Naive thymus-derived CD4-positive, alpha-beta T cell (primary cell): Measurements from ENCODE around the gene KLC4. TPM values are rescaled to one million over a fixed set of nuclear protein-coding genes. Genes with fewer than 3 reads are reported as not detected.

Source experiments
- ATAC-seq: fragments of 150-1000 bp; cut with Tn5 transposase; 2 replicates; pipeline ENCODE4 v1.10.0; 2021; ENCODE audit warnings: mild to moderate bottlenecking, moderate library complexity
- CTCF ChIA-PET: fragments of 350-600 bp; sonication (Branson Sonifier 250); formaldehyde crosslinking; loops from one replicate; lab custom pipeline; 2021; ENCODE audit warnings: antibody characterized with exemption; lab: Charles Lee
- POLR2A ChIA-PET: fragments of 350-600 bp; sonication (Branson Sonifier 250); formaldehyde crosslinking; loops from one replicate; lab custom pipeline; 2021; ENCODE audit warnings: antibody characterized with exemption, inconsistent platforms; lab: Charles Lee
- DNase-seq, 9 donors: peaks; one replicate each; pipeline versions ENCODE4 v3.0.0 to v3.0.0-alpha.2; 2020 to 2022; ENCODE audit warnings: mixed read lengths in 1 of 9
- H3K27ac ChIP-seq: one replicate; pipeline ENCODE4 v1.7.0; 2013; ENCODE audit warnings: mild to moderate bottlenecking, low read depth, low read length, moderate library complexity
- H3K27me3 ChIP-seq, 2 donors: one replicate each; pipeline ENCODE4 v1.7.0; 2013; ENCODE audit warnings: low read length in 2 of 2, mild to moderate bottlenecking in 2 of 2, moderate library complexity in 2 of 2; ENCODE audit not compliant: control insufficient read depth in 2 of 2, insufficient read depth in 2 of 2
- H3K36me3 ChIP-seq, 3 experiments: 1 replicate in 2 of 3; 2 replicates in 1 of 3; pipeline ENCODE4 v1.7.0; 2013; ENCODE audit warnings: low read length in 3 of 3, mild to moderate bottlenecking in 3 of 3, moderate library complexity in 1 of 3; ENCODE audit not compliant: insufficient read depth in 3 of 3, control insufficient read depth in 2 of 3
- H3K4me1 ChIP-seq, 2 donors: one replicate each; pipeline ENCODE4 v1.7.0; 2013; ENCODE audit warnings: low read length in 2 of 2, mild to moderate bottlenecking in 2 of 2, moderate library complexity in 1 of 2; ENCODE audit not compliant: control insufficient read depth in 2 of 2, insufficient read depth in 2 of 2
- H3K4me3 ChIP-seq: 2 replicates; pipeline ENCODE4 v1.7.0; 2013; ENCODE audit warnings: mild to moderate bottlenecking, low read length
- H3K9me3 ChIP-seq, 3 experiments: 1 replicate in 2 of 3; 2 replicates in 1 of 3; pipeline ENCODE4 v1.7.0; 2013; ENCODE audit warnings: low read length in 3 of 3; ENCODE audit not compliant: control insufficient read depth in 2 of 3
- H3K27ac Mint-ChIP-seq, 9 donors: one replicate each; pipeline ENCODE4 v1.8.0; 2020 to 2022; ENCODE audit warnings: mixed read lengths in 9 of 9, mild to moderate bottlenecking in 8 of 9, moderate library complexity in 5 of 9, inconsistent platforms in 2 of 9
- H3K27me3 Mint-ChIP-seq, 5 donors: one replicate each; pipeline ENCODE4 v1.8.0; 2021 to 2022; ENCODE audit warnings: mixed read lengths in 5 of 5, mild to moderate bottlenecking in 1 of 5
- H3K36me3 Mint-ChIP-seq, 5 donors: one replicate each; pipeline ENCODE4 v1.8.0; 2020 to 2022; ENCODE audit warnings: mixed read lengths in 5 of 5, mild to moderate bottlenecking in 3 of 5, inconsistent platforms in 1 of 5
- H3K4me1 Mint-ChIP-seq, 7 donors: one replicate each; pipeline ENCODE4 v1.8.0; 2020 to 2022; ENCODE audit warnings: mixed read lengths in 7 of 7, mild to moderate bottlenecking in 3 of 7, inconsistent platforms in 1 of 7
- H3K4me3 Mint-ChIP-seq, 10 donors: one replicate each; pipeline ENCODE4 v1.8.0; 2020 to 2022; ENCODE audit warnings: mild to moderate bottlenecking in 10 of 10, mixed read lengths in 10 of 10, moderate library complexity in 6 of 10, inconsistent platforms in 2 of 10
- H3K9me3 Mint-ChIP-seq, 11 donors: one replicate each; pipeline ENCODE4 v1.8.0; 2020 to 2022; ENCODE audit warnings: mixed read lengths in 11 of 11, mild to moderate bottlenecking in 4 of 11, inconsistent platforms in 1 of 11, moderate library complexity in 1 of 11
- intact Hi-C, 2 donors: fragments of 100-400 bp; cut with micrococcal nuclease; formaldehyde crosslinking; loops; one replicate each; pipeline ENCODE4 v1.15.1; 2023
- polyA plus RNA-seq, 2 donors: library from polyadenylated mRNA; unstranded; fragments of 300-500 nt; fragmentation: Illumina TruSeq; gene quantifications; one replicate each; pipeline ENCODE4 v1.2.3, GENCODE V29; 2021
- total RNA-seq, 6 experiments: library from RNA in 5 of 6; stranded (reverse) in 5 of 6; gene quantifications; 1 replicate in 5 of 6; 2 replicates in 1 of 6; pipeline ENCODE4 v1.2.3 and lab custom pipeline; 2021 to 2026

Gene KLC4
- total RNA-seq, result 10 to 100 TPM; 16.5 to 56.9 (median 42.5) TPM
- polyA plus RNA-seq, result 10 to 100 TPM; 11.6 to 12.7 TPM
- total RNA-seq (lab: John Stamatoyannopoulos, UW), result 28.9 reads per million, percentile 59 among the genes with 10 or more reads in this experiment

DNA sequence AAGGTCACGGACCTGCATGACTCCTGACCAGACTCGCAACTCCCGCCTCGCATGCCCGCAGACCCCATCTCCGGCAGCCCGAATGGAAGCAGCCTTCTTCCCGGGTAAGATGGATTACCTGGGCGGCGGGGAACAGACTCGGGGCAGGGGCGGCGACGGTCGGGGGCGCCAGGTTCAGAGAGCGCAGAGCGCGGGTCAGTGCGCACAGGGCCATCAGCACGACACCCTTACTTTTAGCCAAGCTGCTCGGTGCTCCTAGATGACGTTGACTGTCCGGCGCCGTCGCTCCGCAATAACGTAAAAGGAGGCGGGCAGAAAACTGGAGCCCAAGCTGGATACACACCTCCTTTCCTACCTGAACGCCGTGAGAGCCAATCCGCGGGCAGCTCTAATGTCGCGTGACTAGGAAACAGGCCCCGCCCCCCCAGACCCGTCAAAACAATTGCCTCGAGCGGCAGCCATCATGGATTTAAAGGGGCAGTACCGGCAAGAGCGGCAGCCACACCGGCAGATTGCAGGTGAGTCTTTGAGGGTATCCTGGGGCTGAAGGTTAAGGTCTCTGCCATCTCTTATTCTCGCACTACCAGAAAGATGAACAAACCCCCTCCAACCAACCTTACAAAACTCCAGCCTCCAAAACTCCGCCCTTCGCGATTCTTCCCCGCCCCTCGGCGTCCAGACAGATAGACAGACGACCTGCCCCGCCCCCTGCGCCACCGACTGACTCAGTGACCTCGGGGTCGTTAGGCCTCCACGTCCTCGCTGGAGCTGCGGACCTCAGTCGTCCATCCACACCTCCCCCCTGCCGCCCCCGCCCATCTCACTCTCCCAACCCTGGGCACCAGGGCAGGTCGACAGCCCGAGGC lies at the start of gene KLC4, which contains the start of gene MRPL2:
Gene KLC4, plus strand, starts transcription at position 464 of the 866 bp plus-strand sequence. CDS start 1,705 bp downstream, outside the sequence.
Gene MRPL2, minus strand, starts transcription at position 267 of the 866 bp plus-strand sequence. Its CDS starts 53 bp downstream, at position 214.
- ChIA-PET CTCF (interaction anchor here (0.5 to 0.6 kb wide), 2 partner anchors 155 to 471 kb away, joined by 4 to 6 read pairs; no protein-coding TSS in a partner anchor), POLR2A (interaction anchor here (0.8 to 3.6 kb wide), 19 partner anchors 8 to 495 kb away, joined by 3 to 33 read pairs (median 4); partner anchors contain the start of genes CNPY3, KLHDC3, MEA1 and PEX6)
- Mint-ChIP-seq H3K27me3 (no peaks in the 10 kb centered on the region), H3K36me3 (peaks cover 9 to 38% (median 17%) of the 10 kb centered on the region in 5 donors), H3K4me3 (peak within 1 kb of the TSS; percentile 88 to 100 (median 96)), H3K4me1 (peaks cover 28 to 50% (median 45%) of the 10 kb centered on the region in 7 donors), H3K9me3 (no peaks in the 10 kb centered on the region), H3K27ac (peak within 1 kb of the TSS; percentile 95 to 100 (median 99))
- ATAC-seq, result peak; percentile 99
- peak within 1 kb of the TSS; percentile 80 for H3K4me3 ChIP-seq
- H3K27me3 ChIP-seq, result no peaks in the 10 kb centered on the region
- intact Hi-C loops, result loop anchor here (1.0 to 10.0 kb wide), 17 partner anchors 37 to 1325 kb away; partner anchors contain the start of genes CNPY3 (in 2 of the 2), KLHDC3 (in 2 of the 2), SRF (in 2 of the 2) and UBR2 (in 2 of the 2)
- no peaks in the 10 kb centered on the region for H3K9me3 ChIP-seq
- H3K4me1 ChIP-seq, result peaks cover 0 to 21% of the 10 kb centered on the region in 2 donors
- H3K36me3 ChIP-seq, result peaks cover 0 to 32% (median 0%) of the 10 kb centered on the region in 3 experiments
- peak; percentile 79 to 98 (median 95) for DNase-seq
- H3K27ac ChIP-seq, result peak within 1 kb of the TSS; percentile 88

DNA sequence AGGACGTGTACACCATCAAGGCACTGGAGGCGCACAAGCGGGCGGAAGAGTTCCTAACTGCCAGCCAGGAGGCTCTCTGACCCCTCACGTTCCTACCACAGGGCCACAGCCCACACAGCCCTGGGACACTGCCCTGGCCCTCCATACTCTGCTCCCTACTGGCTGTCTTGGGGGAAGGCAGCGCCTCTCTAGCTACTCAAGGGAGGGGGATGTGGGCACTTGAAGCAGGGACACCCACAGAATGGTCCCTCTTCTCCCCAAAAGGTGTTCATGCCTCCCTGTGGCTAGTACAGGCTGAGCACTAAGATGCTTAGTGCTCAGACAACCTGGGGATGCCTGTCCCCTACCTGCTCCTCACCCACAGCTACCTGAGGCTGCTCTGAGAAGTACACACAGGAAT lies 48.2 kb upstream of the KLC4 start:
- peak overlapping the region in 4 of 9 donors; percentile 36 to 94 (median 58) for H3K27ac Mint-ChIP-seq
- peaks cover 0 to 1% (median 0%) of the 10 kb centered on the region in 11 donors for H3K9me3 Mint-ChIP-seq
- peaks cover 0 to 62% (median 10%) of the 10 kb centered on the region in 3 experiments for H3K36me3 ChIP-seq
- H3K36me3 Mint-ChIP-seq, result peaks cover 0 to 31% (median 8%) of the 10 kb centered on the region in 5 donors
- no peaks in the 10 kb centered on the region for H3K27me3 ChIP-seq
- peak overlapping the region in 5 of 10 donors; percentile 2 to 76 (median 4) for H3K4me3 Mint-ChIP-seq
- peaks cover 0 to 3% (median 0%) of the 10 kb centered on the region in 5 donors for H3K27me3 Mint-ChIP-seq
- DNase-seq (no peak), ATAC-seq (no peak)
- ChIA-PET CTCF (interaction anchor here (0.6 to 0.7 kb wide), 2 partner anchors 118 to 132 kb away, joined by 3 to 4 read pairs; no protein-coding TSS in a partner anchor), POLR2A (interaction anchor here (0.8 to 2.0 kb wide), 9 partner anchors 10 to 82 kb away, joined by 3 to 9 read pairs (median 3); partner anchors contain the start of genes CNPY3, CUL7, KLC4 and MRPL2)
- intact Hi-C loops, result loop anchor here (5.0 kb wide), 6 partner anchors 239 to 1939 kb away; partner anchors contain the start of genes GTPBP2 (in 1 of the 2), NFYA (in 1 of the 2), OARD1 (in 1 of the 2) and POLH (in 1 of the 2)
- no peak overlapping the region for H3K27ac ChIP-seq
- peaks cover 20 to 27% of the 10 kb centered on the region in 2 donors for H3K4me1 ChIP-seq
- peaks cover 37 to 60% (median 45%) of the 10 kb centered on the region in 7 donors for H3K4me1 Mint-ChIP-seq
- H3K9me3 ChIP-seq, result no peaks in the 10 kb centered on the region
- no peak overlapping the region for H3K4me3 ChIP-seq

DNA sequence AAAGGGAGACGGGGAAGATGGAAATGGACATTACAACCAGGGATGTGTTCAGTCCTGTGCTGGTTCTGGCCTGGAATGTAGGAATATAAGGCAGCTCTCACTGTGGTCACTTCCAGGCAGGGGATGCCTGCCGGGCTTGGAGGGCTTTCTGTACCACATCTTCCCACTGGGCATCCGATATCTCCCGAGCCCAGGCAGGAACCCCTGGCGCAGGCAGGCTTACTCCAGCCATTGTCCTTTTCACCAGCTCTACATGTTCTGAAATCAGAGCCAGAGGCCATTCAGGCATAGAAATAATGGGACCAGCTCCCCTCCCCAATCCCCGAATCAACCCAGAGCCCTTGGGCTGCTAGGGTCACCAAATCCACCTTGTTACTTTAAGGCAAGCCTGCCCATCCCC lies 47.1 kb upstream of the KLC4 start:
- H3K27ac ChIP-seq, result peak overlapping the region; percentile 82
- Mint-ChIP-seq H3K36me3 (peaks cover 0 to 27% (median 6%) of the 10 kb centered on the region in 5 donors), H3K4me1 (peaks cover 42 to 67% (median 51%) of the 10 kb centered on the region in 7 donors), H3K4me3 (peak overlapping the region; percentile 85 to 99 (median 92)), H3K9me3 (peaks cover 0 to 1% (median 0%) of the 10 kb centered on the region in 11 donors), H3K27me3 (peaks cover 0 to 3% (median 0%) of the 10 kb centered on the region in 5 donors), H3K27ac (peak overlapping the region in 7 of 9 donors; percentile 41 to 97 (median 88))
- ATAC-seq, result no peak
- no peak for DNase-seq
- H3K4me3 ChIP-seq, result no peak overlapping the region
- H3K36me3 ChIP-seq, result peaks cover 0 to 61% (median 8%) of the 10 kb centered on the region in 3 experiments
- intact Hi-C loops, result loop anchor here (5.0 kb wide), 6 partner anchors 240 to 1940 kb away; partner anchors contain the start of genes GTPBP2 (in 1 of the 2), NFYA (in 1 of the 2), OARD1 (in 1 of the 2) and POLH (in 1 of the 2)
- no peaks in the 10 kb centered on the region for H3K9me3 ChIP-seq
- ChIA-PET CTCF (interaction anchor here (0.6 kb wide), 2 partner anchors 111 to 130 kb away, joined by 3 read pairs; no protein-coding TSS in a partner anchor), POLR2A (interaction anchor here (0.6 to 4.6 kb wide), 12 partner anchors 9 to 133 kb away, joined by 3 to 70 read pairs (median 3); partner anchors contain the start of genes CNPY3, CUL7, PEX6 and PPP2R5D)
- peaks cover 20 to 31% of the 10 kb centered on the region in 2 donors for H3K4me1 ChIP-seq
- H3K27me3 ChIP-seq, result no peaks in the 10 kb centered on the region

DNA sequence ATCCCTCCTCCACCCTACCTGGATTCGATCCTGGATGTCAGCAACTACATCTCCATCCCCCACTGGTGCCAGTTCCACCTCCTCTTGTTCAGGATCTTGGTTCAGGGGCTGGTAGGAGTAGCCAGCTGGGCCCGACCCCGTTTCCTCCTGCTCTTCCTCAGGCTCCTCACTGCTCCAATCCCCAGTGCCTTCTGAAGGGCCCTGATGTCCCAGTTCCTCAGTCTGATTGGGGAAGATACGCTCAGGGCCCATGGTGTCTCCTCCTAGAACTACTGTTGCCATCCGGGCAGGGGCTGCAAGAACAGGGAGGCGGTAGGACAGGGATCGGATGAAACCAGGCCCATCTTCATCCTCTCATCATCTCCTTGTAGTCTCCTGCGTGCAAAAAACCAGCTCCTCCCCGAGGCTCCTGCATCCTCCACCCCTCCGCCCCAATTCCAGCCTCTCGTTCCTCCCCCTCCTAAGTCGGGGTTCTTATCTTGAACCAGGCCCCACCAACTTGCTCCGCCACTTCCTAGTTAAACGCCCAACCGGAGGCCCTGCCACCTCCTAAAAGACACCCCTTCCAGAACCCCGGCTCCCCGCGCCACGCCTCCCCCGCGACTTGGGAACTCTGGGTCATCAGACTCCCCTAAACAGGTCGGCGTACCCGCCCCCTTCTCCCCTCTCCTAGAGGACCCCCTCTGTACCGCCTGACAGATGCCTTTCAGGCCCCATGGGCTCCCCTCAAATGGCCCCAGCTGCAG lies 46.2 kb upstream of the KLC4 start:
- peaks cover 0 to 3% (median 0%) of the 10 kb centered on the region in 5 donors for H3K27me3 Mint-ChIP-seq
- ChIA-PET POLR2A (interaction anchor here (0.6 to 4.6 kb wide), 18 partner anchors 9 to 267 kb away, joined by 3 to 70 read pairs (median 6); partner anchors contain the start of genes CNPY3, CUL7, DNPH1 and KLC4), CTCF (interaction anchor here (0.6 to 1.5 kb wide), 7 partner anchors 9 to 473 kb away, joined by 3 to 7 read pairs (median 3); no protein-coding TSS in a partner anchor)
- peaks cover 0 to 28% (median 5%) of the 10 kb centered on the region in 5 donors for H3K36me3 Mint-ChIP-seq
- H3K36me3 ChIP-seq, result peaks cover 0 to 61% (median 3%) of the 10 kb centered on the region in 3 experiments
- peak overlapping the region; percentile 82 to 97 (median 92) for H3K27ac Mint-ChIP-seq
- peaks cover 0 to 1% (median 0%) of the 10 kb centered on the region in 11 donors for H3K9me3 Mint-ChIP-seq
- peak overlapping the region; percentile 82 for H3K27ac ChIP-seq
- H3K4me1 Mint-ChIP-seq, result peaks cover 45 to 76% (median 58%) of the 10 kb centered on the region in 7 donors
- intact Hi-C loops, result loop anchor here (1.0 to 5.0 kb wide), 11 partner anchors 34 to 1941 kb away; partner anchors contain the start of genes PEX6 (in 2 of the 2), CNPY3 (in 1 of the 2), GTPBP2 (in 1 of the 2) and NFYA (in 1 of the 2)
- peak overlapping the region; percentile 73 for H3K4me3 ChIP-seq
- H3K27me3 ChIP-seq, result no peaks in the 10 kb centered on the region
- DNase-seq (no peak), ATAC-seq (no peak)
- H3K4me3 Mint-ChIP-seq, result peak overlapping the region; percentile 85 to 99 (median 92)
- H3K9me3 ChIP-seq, result no peaks in the 10 kb centered on the region
- peaks cover 20 to 31% of the 10 kb centered on the region in 2 donors for H3K4me1 ChIP-seq

DNA sequence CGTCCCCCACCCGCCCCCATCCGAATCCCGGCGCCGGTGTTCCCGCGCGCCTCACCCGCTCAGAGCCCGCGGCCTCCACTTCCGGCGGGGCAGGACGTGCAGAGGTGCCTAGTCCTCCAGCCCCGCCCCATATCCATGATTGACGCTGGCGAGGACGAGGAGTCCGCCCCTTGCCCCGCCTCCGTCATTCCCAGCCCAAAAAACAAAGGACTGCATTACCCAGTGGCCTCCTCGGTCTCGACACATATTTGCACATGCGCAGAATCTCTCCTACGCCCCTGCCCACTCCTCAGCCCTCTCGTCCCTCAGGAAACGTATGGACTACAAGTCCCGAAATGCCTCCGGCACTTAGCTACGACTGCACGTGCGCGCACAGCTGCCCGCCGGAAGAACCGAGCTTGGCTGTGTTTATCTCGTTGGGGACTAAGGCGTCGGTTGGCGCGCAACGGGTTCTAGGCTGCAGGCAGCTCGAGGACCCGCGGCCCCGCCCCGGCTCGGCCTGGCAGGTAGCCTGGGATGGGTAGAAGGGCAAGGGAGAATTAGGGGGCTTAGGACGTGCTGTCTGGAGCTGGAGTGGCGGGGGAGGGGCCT lies 45.5 kb upstream of the KLC4 start, which contains the start of the genes KLHDC3 and MEA1:
Gene KLHDC3, plus strand, starts transcription at position 407 of the 591 bp plus-strand sequence. CDS start 2,944 bp downstream, outside the sequence.
Gene MEA1, minus strand, starts transcription at position 104 of the 591 bp plus-strand sequence. CDS start 133 bp downstream, outside the sequence.
- H3K36me3 ChIP-seq, result peaks cover 3 to 61% (median 5%) of the 10 kb centered on the region in 3 experiments
- intact Hi-C loops, result loop anchor here (1.0 to 5.0 kb wide), 22 partner anchors 8 to 1942 kb away; partner anchors contain the start of genes CNPY3 (in 2 of the 2), CUL7 (in 2 of the 2), KLC4 (in 2 of the 2) and MRPL2 (in 2 of the 2)
- H3K9me3 Mint-ChIP-seq, result peaks cover 0 to 1% (median 0%) of the 10 kb centered on the region in 11 donors
- H3K27ac Mint-ChIP-seq, result peak within 1 kb of the TSS; percentile 82 to 97 (median 92)
- peaks cover 0 to 3% (median 0%) of the 10 kb centered on the region in 5 donors for H3K27me3 Mint-ChIP-seq
- H3K9me3 ChIP-seq, result no peaks in the 10 kb centered on the region
- H3K27ac ChIP-seq, result peak within 1 kb of the TSS; percentile 84
- ATAC-seq, result peak; percentile 98
- H3K4me3 ChIP-seq, result peak within 1 kb of the TSS; percentile 73
- peak within 1 kb of the TSS; percentile 85 to 99 (median 92) for H3K4me3 Mint-ChIP-seq
- H3K36me3 Mint-ChIP-seq, result peaks cover 0 to 28% (median 5%) of the 10 kb centered on the region in 5 donors
- peaks cover 20 to 31% of the 10 kb centered on the region in 2 donors for H3K4me1 ChIP-seq
- DNase-seq, result peak; percentile 83 to 100 (median 99)
- POLR2A ChIA-PET, result interaction anchor here (0.6 to 4.6 kb wide), 19 partner anchors 9 to 964 kb away, joined by 3 to 70 read pairs (median 5); partner anchors contain the start of genes CNPY3, CUL7, DNPH1 and KLC4
- peaks cover 45 to 78% (median 58%) of the 10 kb centered on the region in 7 donors for H3K4me1 Mint-ChIP-seq
- no peaks in the 10 kb centered on the region for H3K27me3 ChIP-seq
- CTCF ChIA-PET, result interaction anchor here (0.9 to 1.5 kb wide), 3 partner anchors 9 to 40 kb away, joined by 3 to 7 read pairs (median 5); no protein-coding TSS in a partner anchor
